Tibial nerve (tissue), 3 donors: ENCODE results near the gene PSMD8.

Experiments used
- CTCF ChIP-seq, 5 experiments: fragments of 200-600 bp in 3 of 5; fragments of 450-650 bp in 2 of 5; sonication (generic) in 3 of 5; IDR thresholded peaks; one replicate each; pipeline ENCODE4 v1.5.1; 2016 to 2019; ENCODE audit warnings: antibody characterized with exemption in 5 of 5, mild to moderate bottlenecking in 3 of 5, moderate library complexity in 2 of 5
- POLR2A ChIP-seq, 2 donors: fragments of 450-650 bp; IDR thresholded peaks; one replicate each; pipeline ENCODE4 v1.6.1; 2017; ENCODE audit warnings: antibody characterized with exemption in 2 of 2, mild to moderate bottlenecking in 2 of 2, moderate library complexity in 2 of 2

- TF ChIP-seq CTCF (IDR thresholded peaks at IDR 0.05) (no peak), POLR2A (IDR thresholded peaks at IDR 0.05) (no peak)
These were observed 43.5 kb downstream of the PSMD8 start for GRCh38 chr19:38417544-38418506.
